IPS-15b (cell line): Measurements from ENCODE around the gene MEIS2.

Source experiments
- H3K27me3 ChIP-seq: one replicate; pipeline ENCODE4 v1.6.1; 2013; ENCODE audit warnings: low read length; ENCODE audit not compliant: control insufficient read depth, insufficient read depth
- H3K36me3 ChIP-seq: one replicate; pipeline ENCODE4 v1.6.1; 2013; ENCODE audit warnings: low read length; ENCODE audit not compliant: control insufficient read depth, insufficient read depth
- H3K4me1 ChIP-seq: one replicate; pipeline ENCODE4 v1.6.1; 2013; ENCODE audit warnings: mild to moderate bottlenecking, low read length; ENCODE audit not compliant: control insufficient read depth, insufficient read depth
- H3K4me3 ChIP-seq: one replicate; pipeline ENCODE4 v1.5.1; 2013; ENCODE audit warnings: low read depth, low read length
- H3K9ac ChIP-seq: one replicate; pipeline ENCODE4 v1.6.1; 2013; ENCODE audit warnings: low read depth, mild to moderate bottlenecking, low read length
- H3K9me3 ChIP-seq: one replicate; pipeline ENCODE4 v1.6.1; 2013; ENCODE audit warnings: mild to moderate bottlenecking, low read length; ENCODE audit not compliant: control insufficient read depth, insufficient read depth

MEIS2 gene

DNA sequence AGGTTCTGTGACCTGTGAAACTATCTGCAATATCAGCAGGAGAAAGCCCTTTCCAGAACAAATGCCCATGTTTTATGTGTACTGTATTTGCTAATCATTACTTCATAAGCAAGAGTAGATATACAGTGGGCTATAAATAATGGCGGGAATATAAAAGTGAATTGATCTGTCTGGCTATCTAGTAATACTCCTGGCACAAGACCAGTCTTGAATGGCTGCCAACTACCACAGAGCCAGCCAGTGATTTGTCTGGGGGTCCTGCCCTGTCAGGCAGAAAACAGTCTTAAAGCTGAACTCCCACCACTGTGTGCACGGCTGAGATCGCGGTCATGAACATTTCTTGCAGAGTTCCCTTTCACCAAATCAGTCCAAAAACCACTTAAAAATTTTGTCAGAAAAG, 176.3 kb downstream of the MEIS2 start:
- H3K4me3 ChIP-seq: no peak overlapping the region
- H3K9ac ChIP-seq: no peak overlapping the region
- H3K27me3 ChIP-seq: no peaks in the 10 kb centered on the region
- no peaks in the 10 kb centered on the region for H3K9me3 ChIP-seq
- no peaks in the 10 kb centered on the region for H3K36me3 ChIP-seq
- no peaks in the 10 kb centered on the region for H3K4me1 ChIP-seq

GRCh38 chr15:36921484-36922091, 178.8 kb downstream of the MEIS2 start:
- Histone ChIP-seq H3K9me3 (no peaks in the 10 kb centered on the region), H3K36me3 (no peaks in the 10 kb centered on the region), H3K4me1 (no peaks in the 10 kb centered on the region)

GRCh38 chr15:36917411-36918267, 182.7 kb downstream of the MEIS2 start:
- no peak overlapping the region for H3K9ac ChIP-seq
- no peaks in the 10 kb centered on the region for H3K36me3 ChIP-seq
- no peaks in the 10 kb centered on the region for H3K9me3 ChIP-seq
- no peaks in the 10 kb centered on the region for H3K27me3 ChIP-seq
- H3K4me3 ChIP-seq: no peak overlapping the region
- peaks cover 2% of the 10 kb centered on the region for H3K4me1 ChIP-seq

More at GRCh38 chr15:36921484-36922091, 178.8 kb downstream of the MEIS2 start:
- Histone ChIP-seq H3K9ac (no peak overlapping the region), H3K27me3 (no peaks in the 10 kb centered on the region), H3K4me3 (no peak overlapping the region)

DNA sequence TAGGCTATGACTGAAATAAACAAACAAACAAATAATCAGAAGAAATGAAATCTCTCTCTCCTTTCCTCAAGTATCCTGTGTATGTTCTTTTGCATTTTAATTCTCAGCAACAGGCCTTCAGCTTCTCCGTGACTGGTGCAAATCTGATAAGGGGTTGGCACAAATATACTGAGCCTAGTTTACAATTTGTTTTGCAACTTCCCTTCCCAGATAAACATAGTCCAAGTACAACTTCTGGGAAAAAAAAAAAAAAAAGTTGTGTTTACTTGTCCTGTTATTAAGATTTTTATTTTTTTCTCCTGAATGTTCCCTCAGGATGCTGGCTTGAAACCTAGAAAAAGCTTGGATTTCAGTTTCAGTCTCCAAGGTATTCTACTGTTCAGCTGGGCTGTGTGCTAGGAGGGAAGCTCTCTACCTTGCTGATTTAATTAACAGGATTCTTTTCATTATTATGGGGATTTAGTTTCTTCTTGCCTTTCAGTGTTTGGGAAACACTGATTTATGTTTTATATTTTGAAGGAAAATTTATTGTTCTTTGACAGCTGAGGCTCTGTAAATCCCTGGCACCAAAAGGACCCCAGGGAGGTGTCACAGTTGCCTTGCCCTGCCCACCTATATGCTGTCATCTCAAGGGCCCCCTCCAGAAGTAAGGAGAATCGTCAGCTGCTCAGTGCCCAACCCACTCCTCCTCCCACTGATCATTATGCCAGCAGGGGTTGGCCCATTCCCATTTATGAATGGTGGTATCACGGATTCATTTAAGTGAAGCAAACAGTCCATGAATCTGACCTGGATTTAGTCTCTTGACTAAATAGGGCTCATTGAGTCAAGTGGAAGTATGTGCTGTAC, 185.2 kb downstream of the MEIS2 start:
- Histone ChIP-seq H3K36me3 (no peaks in the 10 kb centered on the region), H3K4me3 (no peak overlapping the region), H3K9me3 (no peaks in the 10 kb centered on the region), H3K9ac (no peak overlapping the region), H3K27me3 (no peaks in the 10 kb centered on the region), H3K4me1 (peaks cover 2% of the 10 kb centered on the region)

DNA sequence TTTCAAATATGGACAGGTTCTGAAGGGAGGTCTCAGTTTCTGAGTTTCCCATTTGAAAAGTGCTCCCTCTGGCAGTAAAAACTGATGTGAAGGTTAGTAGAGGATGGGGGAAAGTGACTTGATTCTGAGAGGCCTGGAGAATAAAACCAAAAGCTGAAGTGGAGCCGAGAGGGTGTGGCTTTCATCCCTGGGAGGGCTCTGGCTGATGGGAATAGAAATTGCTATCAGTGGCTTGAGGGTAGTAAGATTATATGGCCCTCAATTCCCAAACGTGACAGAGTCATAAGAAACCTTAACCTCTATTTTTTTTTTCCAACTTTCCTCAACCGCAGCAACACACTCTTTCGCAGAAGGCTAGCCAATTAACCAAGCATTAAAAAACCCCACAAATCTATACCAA, 185.9 kb downstream of the MEIS2 start:
- no peaks in the 10 kb centered on the region for H3K36me3 ChIP-seq
- no peak overlapping the region for H3K9ac ChIP-seq
- no peaks in the 10 kb centered on the region for H3K9me3 ChIP-seq
- no peak overlapping the region for H3K4me3 ChIP-seq
- peaks cover 2% of the 10 kb centered on the region for H3K4me1 ChIP-seq
- no peaks in the 10 kb centered on the region for H3K27me3 ChIP-seq

GRCh38 chr15:36912311-36912712, 188.0 kb downstream of the MEIS2 start:
- Histone ChIP-seq H3K27me3 (no peaks in the 10 kb centered on the region), H3K9ac (no peak overlapping the region), H3K9me3 (no peaks in the 10 kb centered on the region), H3K4me3 (no peak overlapping the region), H3K36me3 (no peaks in the 10 kb centered on the region), H3K4me1 (peaks cover 2% of the 10 kb centered on the region)

DNA sequence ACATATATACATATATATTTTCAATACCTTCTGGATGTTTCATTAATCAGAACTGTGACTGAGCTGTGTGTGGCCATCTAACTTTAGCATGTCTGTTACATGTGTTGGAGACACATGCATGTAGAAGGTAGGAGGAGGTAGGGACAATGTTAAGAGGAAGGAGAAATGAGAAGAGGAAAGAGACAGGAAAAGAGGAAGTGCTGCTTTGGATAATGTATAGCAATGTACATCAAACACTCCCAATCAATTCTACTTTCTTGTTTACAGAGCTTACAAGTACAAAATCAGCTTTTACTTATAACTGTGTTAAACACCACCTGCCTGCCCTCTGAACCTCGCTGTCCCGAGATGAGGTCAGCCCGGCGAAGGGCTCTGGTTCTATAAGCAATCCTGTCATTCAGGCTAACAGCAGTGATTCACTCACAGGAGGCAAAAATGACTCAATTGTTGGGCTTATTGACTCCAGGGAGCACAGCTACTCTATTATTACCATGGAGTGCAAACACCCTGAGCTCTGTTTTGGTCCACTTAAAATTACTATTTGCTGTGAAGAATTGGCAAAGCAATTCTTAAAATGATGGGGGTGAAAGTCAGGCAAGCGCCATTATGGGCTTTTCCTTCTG, 188.9 kb downstream of the MEIS2 start:
- Histone ChIP-seq H3K36me3 (no peaks in the 10 kb centered on the region), H3K9me3 (no peaks in the 10 kb centered on the region), H3K9ac (no peak overlapping the region), H3K4me3 (no peak overlapping the region), H3K27me3 (no peaks in the 10 kb centered on the region), H3K4me1 (peaks cover 9% of the 10 kb centered on the region)

GRCh38 chr15:36908991-36909390, 191.4 kb downstream of the MEIS2 start:
- Histone ChIP-seq H3K4me1 (peaks cover 17% of the 10 kb centered on the region), H3K36me3 (no peaks in the 10 kb centered on the region), H3K9ac (no peak overlapping the region), H3K27me3 (no peaks in the 10 kb centered on the region), H3K4me3 (no peak overlapping the region), H3K9me3 (no peaks in the 10 kb centered on the region)

DNA sequence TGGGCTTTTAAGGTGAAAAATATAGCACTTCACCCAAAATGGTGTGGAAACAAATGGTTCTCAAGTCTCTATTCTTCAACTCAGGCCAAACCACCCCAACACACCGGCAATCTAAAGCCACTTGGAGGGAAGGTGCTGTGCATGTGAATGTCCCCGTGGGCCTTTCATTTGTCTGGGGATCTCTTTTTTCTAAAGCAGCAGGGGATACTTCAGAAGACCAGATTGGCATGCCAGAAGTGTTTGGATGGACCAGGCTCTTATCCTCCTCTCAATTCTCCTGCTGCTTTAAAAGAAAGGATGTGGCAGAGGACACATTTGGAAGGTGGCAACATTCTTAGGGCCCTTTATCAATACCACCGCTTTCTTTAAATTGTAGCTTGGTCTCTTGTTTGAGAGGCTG, 193.1 kb downstream of the MEIS2 start:
- peaks cover 23% of the 10 kb centered on the region for H3K4me1 ChIP-seq
- H3K36me3 ChIP-seq: no peaks in the 10 kb centered on the region
- H3K4me3 ChIP-seq: no peak overlapping the region
- H3K27me3 ChIP-seq: no peaks in the 10 kb centered on the region
- H3K9ac ChIP-seq: no peak overlapping the region
- H3K9me3 ChIP-seq: no peaks in the 10 kb centered on the region

- no peaks in the 10 kb centered on the region for H3K36me3 ChIP-seq
- H3K4me1 ChIP-seq: peaks cover 25% of the 10 kb centered on the region
- H3K9ac ChIP-seq: no peak overlapping the region
- no peak overlapping the region for H3K4me3 ChIP-seq
- H3K27me3 ChIP-seq: peaks cover 2% of the 10 kb centered on the region
- H3K9me3 ChIP-seq: no peaks in the 10 kb centered on the region
Observed at GRCh38 chr15:36905908-36906307, 194.4 kb downstream of the MEIS2 start.

DNA sequence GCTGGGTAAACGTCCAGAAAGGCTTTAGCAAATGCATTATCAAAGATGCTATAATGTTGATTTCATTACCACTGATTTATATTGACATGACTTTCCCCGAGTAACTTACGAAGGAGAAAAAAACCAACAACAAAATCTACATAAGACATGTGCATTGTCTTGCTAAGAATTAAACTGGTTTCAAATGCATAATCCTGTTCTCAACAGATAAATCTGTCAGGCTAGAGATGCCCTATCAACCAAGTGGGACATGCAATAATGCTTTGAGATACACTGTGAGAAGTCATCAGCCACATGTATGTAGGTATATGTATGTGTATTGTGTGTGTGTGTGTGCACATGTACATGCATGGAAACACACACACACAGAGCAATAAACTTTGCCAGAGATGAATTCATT, 195.6 kb downstream of the MEIS2 start:
- Histone ChIP-seq H3K36me3 (no peaks in the 10 kb centered on the region), H3K4me1 (peaks cover 36% of the 10 kb centered on the region), H3K27me3 (peaks cover 2% of the 10 kb centered on the region), H3K9me3 (no peaks in the 10 kb centered on the region), H3K4me3 (no peak overlapping the region), H3K9ac (no peak overlapping the region)
